Endothelial cell of umbilical vein (primary cell): Measurements from ENCODE around the gene KCTD16. TPM values are rescaled to one million over a fixed set of nuclear protein-coding genes. Genes with fewer than 3 reads are reported as not detected.

ENCODE experiments used
- BruUV-seq: library from RNA; stranded (reverse); fragments of 400-500 nt; replicated peaks from 2 replicates; lab custom pipeline; 2021; lab: Mats Ljungman, UMichigan
- CTCF ChIA-PET: fragments of 300-600, 350-600 bp; sonication (Branson Sonifier 250); formaldehyde crosslinking; loops from one replicate; lab custom pipeline; 2021; ENCODE audit warnings: antibody characterized with exemption, inconsistent platforms; lab: Charles Lee
- POLR2A ChIA-PET: fragments of 300-600, 350-600 bp; sonication (Branson Sonifier 250); formaldehyde crosslinking; loops from one replicate; lab custom pipeline; 2021; ENCODE audit warnings: antibody characterized with exemption, inconsistent platforms; lab: Charles Lee
- DNase-seq: peaks from one replicate; pipeline ENCODE4 v3.0.0-alpha.2; 2011; ENCODE audit warnings: low read depth, low spot score
- FAIRE-seq: peaks from 2 replicates; lab custom pipeline; 2011; peaks lifted over from hg19 to GRCh38; lab: Jason Lieb, UNC
- H2AFZ ChIP-seq: 2 replicates; pipeline ENCODE4 v1.6.0; 2012; ENCODE audit warnings: low read depth, low read length, control low read depth, inconsistent platforms
- H3K27ac ChIP-seq: 2 replicates; pipeline ENCODE4 v1.5.1; 2011; ENCODE audit warnings: low read depth, mild to moderate bottlenecking, control low read depth, low read length, moderate library complexity; ENCODE audit not compliant: insufficient read depth
- H3K27me3 ChIP-seq, 2 experiments: 2 replicates each; pipeline versions ENCODE4 v1.6.0 to v1.6.1; 2011; ENCODE audit warnings: low read length in 2 of 2, mixed read lengths in 1 of 2; ENCODE audit not compliant: control insufficient read depth in 2 of 2, insufficient read depth in 2 of 2
- H3K36me3 ChIP-seq, 2 experiments: 2 replicates in 1 of 2; 3 replicates in 1 of 2; pipeline ENCODE4 v1.5.1; 2011; ENCODE audit warnings: low read length in 2 of 2, mild to moderate bottlenecking in 1 of 2, moderate library complexity in 1 of 2; ENCODE audit not compliant: control insufficient read depth in 2 of 2, insufficient read depth in 2 of 2; ENCODE audit errors: extremely low read depth in 1 of 2
- H3K4me1 ChIP-seq: 3 replicates; pipeline ENCODE4 v1.5.1; 2011; ENCODE audit warnings: mild to moderate bottlenecking, low read length; ENCODE audit not compliant: control insufficient read depth, insufficient read depth; ENCODE audit errors: extremely low read depth
- H3K4me2 ChIP-seq: 2 replicates; pipeline ENCODE4 v1.6.1; 2011; ENCODE audit warnings: low read length, control low read depth, mixed read lengths; ENCODE audit not compliant: insufficient read depth
- H3K4me3 ChIP-seq, 3 experiments: fragments of 200-600 bp in 1 of 3; sonication (generic), shearing (Covaris generic) in 1 of 3; replicated peaks in 1 of 3; 2 replicates each; pipeline ENCODE4 v1.5.1; 2011 to 2016; ENCODE audit warnings: control low read depth in 3 of 3, low read length in 3 of 3, mild to moderate bottlenecking in 2 of 3, inconsistent platforms in 1 of 3, low read depth in 1 of 3, moderate library complexity in 1 of 3; ENCODE audit not compliant: insufficient read depth in 1 of 3
- H3K79me2 ChIP-seq: 2 replicates; pipeline ENCODE4 v1.6.0; 2012; ENCODE audit warnings: low read length, inconsistent platforms; ENCODE audit not compliant: control insufficient read depth, insufficient read depth
- H3K9ac ChIP-seq: replicated peaks from 2 replicates; pipeline ENCODE3; 2011; ENCODE audit warnings: low read length, control low read depth; ENCODE audit not compliant: insufficient read depth; ENCODE audit errors: extremely low read depth
- H3K9me1 ChIP-seq: replicated peaks from 3 replicates; pipeline ENCODE4 v1.6.0; 2011; ENCODE audit warnings: mild to moderate bottlenecking, low read length; ENCODE audit not compliant: control insufficient read depth, insufficient read depth; ENCODE audit errors: extremely low read depth
- H3K9me3 ChIP-seq: replicated peaks from 2 replicates; pipeline ENCODE4 v1.5.1; 2012; ENCODE audit warnings: low read length, inconsistent platforms; ENCODE audit not compliant: control insufficient read depth, insufficient read depth
- H4K20me1 ChIP-seq: replicated peaks from 2 replicates; pipeline ENCODE3; 2011; ENCODE audit warnings: mild to moderate bottlenecking, low read length; ENCODE audit not compliant: control insufficient read depth, insufficient read depth; ENCODE audit errors: extremely low read depth
- EZH2 ChIP-seq: IDR thresholded peaks from 2 replicates; pipeline ENCODE4 v1.6.1; 2012; ENCODE audit warnings: borderline replicate concordance, low read depth, mild to moderate bottlenecking, moderate library complexity, low read length, inconsistent platforms; ENCODE audit not compliant: severe bottlenecking
- FOS ChIP-seq: IDR thresholded peaks from 2 replicates; pipeline ENCODE4 v1.6.1; 2011; ENCODE audit warnings: mild to moderate bottlenecking, low read length, moderate library complexity, borderline replicate concordance; ENCODE audit not compliant: insufficient read depth
- GATA2 ChIP-seq: IDR thresholded peaks from 2 replicates; pipeline ENCODE4 v1.7.0; 2011; ENCODE audit warnings: low read depth, mild to moderate bottlenecking, moderate library complexity, mixed read lengths, low read length; ENCODE audit not compliant: insufficient read length, insufficient read depth
- JUN ChIP-seq: IDR thresholded peaks from 2 replicates; pipeline ENCODE4 v1.6.1; 2011; ENCODE audit warnings: borderline replicate concordance, low read depth; ENCODE audit not compliant: insufficient read length, insufficient read depth
- MAX ChIP-seq: IDR thresholded peaks from 2 replicates; pipeline ENCODE4 v1.6.1; 2011; ENCODE audit not compliant: insufficient read depth, insufficient read length
- MYC ChIP-seq: IDR thresholded peaks from one replicate; pipeline ENCODE4 v1.6.1; 2011; ENCODE audit warnings: mild to moderate bottlenecking, low read depth, low read length
- POLR2A ChIP-seq: IDR thresholded peaks from 2 replicates; pipeline ENCODE4 v1.6.1; 2012; ENCODE audit warnings: low read depth, mild to moderate bottlenecking, control low read depth, low read length
- POLR2AphosphoS5 ChIP-seq: IDR thresholded peaks from 2 replicates; pipeline ENCODE4 v1.6.1; 2012; ENCODE audit warnings: low read depth, mild to moderate bottlenecking, control low read depth, low read length, moderate library complexity; ENCODE audit not compliant: insufficient read depth
- dilution Hi-C: fragments of 300-500 bp; cut with MboI; formaldehyde crosslinking; loops from one replicate; pipeline ENCODE4 v1.15.0; 2019; ENCODE audit warnings: low sequenced_read_pairs; ENCODE audit not compliant: extremely low pct_ligation_motif_present
- intact Hi-C: fragments of 100-400 bp; cut with micrococcal nuclease; formaldehyde crosslinking; loops from one replicate; pipeline ENCODE4 v1.10.0; 2022
- polyA plus RNA-seq, 4 experiments: library from polyadenylated mRNA; depleted of rRNA in 3 of 4; stranded (reverse) in 3 of 4; unstranded in 1 of 4; fragments of >200 nt; gene quantifications; 2 replicates each; pipeline versions ENCODE4 v1.2.1 to v1.2.3, GENCODE V29; 2011 to 2012; ENCODE audit warnings: missing spikeins in 1 of 4
- total RNA-seq: library from RNA; stranded (reverse); gene quantifications from 2 replicates; pipeline ENCODE4 v1.2.3, GENCODE V29; 2021
- TF ChIP-seq, protein P1 (sequence below), 2 donors: IDR thresholded peaks; 1 replicate in 1 of 2; 2 replicates in 1 of 2; pipeline ENCODE4 v1.5.1; 2011; ENCODE audit warnings: low read length in 2 of 2, mild to moderate bottlenecking in 2 of 2, moderate library complexity in 2 of 2, control low read depth in 1 of 2, inconsistent platforms in 1 of 2, low read depth in 1 of 2; ENCODE audit not compliant: insufficient read depth in 1 of 2; ENCODE audit errors: extremely low read depth in 1 of 2

KCTD16 gene
- total and polyA plus RNA-seq, 2 donors (not counting 3 experiments of a cell fraction or from before 2014, with no cell fraction given), result 0.21 to 0.49 TPM

GRCh38 chr5:144179226-144179625, 8.6 kb downstream of the KCTD16 start:
- Histone ChIP-seq H2AFZ (no peak overlapping the region), H3K4me3 (no peak overlapping the region), H3K4me1 (peaks cover 7% of the 10 kb centered on the region), H3K4me2 (no peak overlapping the region), H4K20me1 (no peaks in the 10 kb centered on the region), H3K27me3 (no peaks in the 10 kb centered on the region), H3K36me3 (no peaks in the 10 kb centered on the region), H3K79me2 (no peaks in the 10 kb centered on the region), H3K9me3 (no peaks in the 10 kb centered on the region), H3K9me1 (no peaks in the 10 kb centered on the region), H3K9ac (no peak overlapping the region), H3K27ac (no peak overlapping the region)
- dilution Hi-C loops, result no loop called here
- ChIA-PET CTCF (interaction anchor here (1.4 kb wide), 1 partner anchor 11 kb away, joined by 4 read pairs; no protein-coding TSS in a partner anchor), POLR2A (no interaction called here)
- intact Hi-C loops, result no loop called here
- no TSS peak for BruUV-seq
- TF ChIP-seq GATA2, result no peak
- TF ChIP-seq, protein P1, sequence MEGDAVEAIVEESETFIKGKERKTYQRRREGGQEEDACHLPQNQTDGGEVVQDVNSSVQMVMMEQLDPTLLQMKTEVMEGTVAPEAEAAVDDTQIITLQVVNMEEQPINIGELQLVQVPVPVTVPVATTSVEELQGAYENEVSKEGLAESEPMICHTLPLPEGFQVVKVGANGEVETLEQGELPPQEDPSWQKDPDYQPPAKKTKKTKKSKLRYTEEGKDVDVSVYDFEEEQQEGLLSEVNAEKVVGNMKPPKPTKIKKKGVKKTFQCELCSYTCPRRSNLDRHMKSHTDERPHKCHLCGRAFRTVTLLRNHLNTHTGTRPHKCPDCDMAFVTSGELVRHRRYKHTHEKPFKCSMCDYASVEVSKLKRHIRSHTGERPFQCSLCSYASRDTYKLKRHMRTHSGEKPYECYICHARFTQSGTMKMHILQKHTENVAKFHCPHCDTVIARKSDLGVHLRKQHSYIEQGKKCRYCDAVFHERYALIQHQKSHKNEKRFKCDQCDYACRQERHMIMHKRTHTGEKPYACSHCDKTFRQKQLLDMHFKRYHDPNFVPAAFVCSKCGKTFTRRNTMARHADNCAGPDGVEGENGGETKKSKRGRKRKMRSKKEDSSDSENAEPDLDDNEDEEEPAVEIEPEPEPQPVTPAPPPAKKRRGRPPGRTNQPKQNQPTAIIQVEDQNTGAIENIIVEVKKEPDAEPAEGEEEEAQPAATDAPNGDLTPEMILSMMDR (IDR thresholded peaks at IDR 0.05; ENCODE audit: extremely low read depth in 1 of 2, insufficient read depth in 1 of 2, low read depth in 1 of 2, low read length in 2 of 2), result no peak
- TF ChIP-seq POLR2A, result no peak
- no peak for TF ChIP-seq EZH2
- no peak for TF ChIP-seq POLR2AphosphoS5
- TF ChIP-seq FOS, result no peak
- TF ChIP-seq JUN, result no peak
- no peak for TF ChIP-seq MAX
- no peak for TF ChIP-seq MYC
- DNase-seq, result no peak
- FAIRE-seq, result no peak
